ENCODE data around the gene BCS1L.

GRCh38 chr2:218703341-218703740, 43.9 kb downstream of the BCS1L start:
- TF ChIP-seq POLR2A (IDR thresholded peaks at IDR 0.05) (no peak), CTCF (IDR thresholded peaks at IDR 0.05) (no peak), POLR2AphosphoS5 (IDR thresholded peaks at IDR 0.05) (no peak)

Data from stomach (tissue), 4 donors.